Astrocyte of the spinal cord (primary cell): ENCODE results near the gene NTMT1.

Experiments used
- DNase-seq: peaks from one replicate; pipeline ENCODE4 v3.0.0; 2011; ENCODE audit warnings: low read depth, low spot score
- H3K4me3 ChIP-seq: 2 replicates; pipeline ENCODE4 v1.5.1; 2011; ENCODE audit warnings: low read depth, mild to moderate bottlenecking, low read length, moderate library complexity
- in situ Hi-C: cut with HindIII; loops from 2 replicates; pipeline ENCODE4 v1.10.0; 2017; ENCODE audit warnings: low sequenced_read_pairs
- TF ChIP-seq, protein P1 (sequence below): IDR thresholded peaks from 2 replicates; pipeline ENCODE4 v1.5.1; 2012; ENCODE audit warnings: low read depth, mild to moderate bottlenecking, low read length, inconsistent platforms

Gene NTMT1

DNA sequence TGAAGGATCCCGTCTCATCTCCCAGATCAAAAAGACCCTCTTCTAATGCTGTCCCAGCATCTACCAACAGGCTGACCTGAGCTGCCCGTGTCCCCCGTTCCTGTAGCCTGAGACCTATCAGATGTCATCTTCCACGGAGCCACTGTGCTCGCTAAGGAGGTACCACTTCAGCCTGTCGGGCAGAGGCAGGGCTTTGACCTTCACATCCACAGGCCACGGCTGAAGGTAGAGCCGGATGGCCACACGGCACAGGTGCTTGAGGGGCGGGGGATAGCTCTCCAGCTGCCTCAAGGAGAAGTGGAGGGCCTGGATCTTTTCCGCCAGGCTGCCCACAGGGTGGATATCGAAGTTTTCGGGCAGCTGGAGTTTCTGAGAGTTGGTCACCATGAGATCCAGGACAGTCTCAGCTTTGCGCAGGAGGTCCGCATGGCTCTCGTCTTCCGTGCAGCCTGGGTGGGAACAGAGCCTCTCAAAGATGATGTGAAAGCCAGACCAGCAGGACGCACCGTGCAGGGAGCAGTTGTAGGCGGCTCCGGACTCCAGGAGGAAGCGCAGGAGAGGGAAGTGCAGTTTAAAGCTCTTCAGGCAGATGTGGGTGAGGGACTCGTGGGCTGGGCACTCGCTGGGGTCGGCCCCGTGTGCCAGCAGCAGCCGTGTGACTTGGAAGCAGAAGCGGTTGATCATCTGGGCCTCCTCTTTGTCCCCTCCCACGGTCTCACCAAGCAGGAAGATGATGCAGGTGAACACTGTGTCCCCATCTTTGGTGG lies 11.9 kb downstream of the NTMT1 start:
- TF ChIP-seq, protein P1, sequence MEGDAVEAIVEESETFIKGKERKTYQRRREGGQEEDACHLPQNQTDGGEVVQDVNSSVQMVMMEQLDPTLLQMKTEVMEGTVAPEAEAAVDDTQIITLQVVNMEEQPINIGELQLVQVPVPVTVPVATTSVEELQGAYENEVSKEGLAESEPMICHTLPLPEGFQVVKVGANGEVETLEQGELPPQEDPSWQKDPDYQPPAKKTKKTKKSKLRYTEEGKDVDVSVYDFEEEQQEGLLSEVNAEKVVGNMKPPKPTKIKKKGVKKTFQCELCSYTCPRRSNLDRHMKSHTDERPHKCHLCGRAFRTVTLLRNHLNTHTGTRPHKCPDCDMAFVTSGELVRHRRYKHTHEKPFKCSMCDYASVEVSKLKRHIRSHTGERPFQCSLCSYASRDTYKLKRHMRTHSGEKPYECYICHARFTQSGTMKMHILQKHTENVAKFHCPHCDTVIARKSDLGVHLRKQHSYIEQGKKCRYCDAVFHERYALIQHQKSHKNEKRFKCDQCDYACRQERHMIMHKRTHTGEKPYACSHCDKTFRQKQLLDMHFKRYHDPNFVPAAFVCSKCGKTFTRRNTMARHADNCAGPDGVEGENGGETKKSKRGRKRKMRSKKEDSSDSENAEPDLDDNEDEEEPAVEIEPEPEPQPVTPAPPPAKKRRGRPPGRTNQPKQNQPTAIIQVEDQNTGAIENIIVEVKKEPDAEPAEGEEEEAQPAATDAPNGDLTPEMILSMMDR = no peak
- DNase-seq = no peak
- in situ Hi-C loops = no loop called here
- H3K4me3 ChIP-seq = no peak overlapping the region

DNA sequence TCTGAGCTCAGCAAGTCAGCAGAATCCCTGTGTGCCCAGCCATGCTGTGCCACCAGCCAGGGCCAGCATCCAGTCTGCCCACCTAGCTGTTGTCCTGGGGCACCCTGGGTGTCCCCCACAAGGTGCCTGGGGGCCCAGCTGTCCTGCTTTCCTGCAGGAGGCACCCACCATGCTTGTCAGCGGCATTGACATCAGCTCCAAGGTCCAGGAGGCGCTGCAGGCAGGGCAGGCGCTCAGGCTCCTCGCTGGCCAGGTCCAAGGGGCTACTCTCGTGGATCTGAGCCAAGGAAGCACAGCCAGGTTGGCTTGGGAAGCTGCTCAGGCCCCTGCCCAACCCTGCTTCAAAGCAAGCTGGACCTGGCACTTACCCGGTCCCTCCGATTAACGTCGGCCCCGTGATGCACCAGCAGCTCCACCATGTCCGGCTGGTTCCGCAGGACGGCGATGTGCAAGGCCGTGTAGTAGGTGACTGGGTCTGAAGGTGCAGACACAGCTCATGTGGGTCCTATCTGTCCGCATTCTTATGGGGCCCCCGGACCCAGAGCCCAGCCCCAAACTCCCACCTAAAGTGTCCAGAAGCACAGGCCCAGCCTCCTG lies 13.2 kb downstream of the NTMT1 start:
- no peak for DNase-seq
- TF ChIP-seq, protein P1 = no peak
- in situ Hi-C loops = no loop called here
- no peak overlapping the region for H3K4me3 ChIP-seq

DNA sequence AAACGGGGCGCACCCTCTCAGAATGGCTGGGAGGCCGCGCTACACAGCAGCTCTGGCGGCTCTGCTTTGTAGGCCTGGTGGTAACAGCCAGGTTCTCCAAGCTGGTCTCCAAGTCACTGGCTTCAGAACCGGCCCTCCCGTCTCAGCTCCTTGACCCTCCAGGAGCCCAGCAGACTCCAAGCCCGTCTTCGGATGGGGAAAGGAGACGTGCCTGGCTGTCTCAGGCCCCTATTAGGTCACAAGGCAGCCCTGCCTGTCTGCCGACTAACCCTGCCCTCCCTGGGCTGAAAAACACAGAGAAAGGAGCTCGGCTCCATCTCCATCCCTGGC lies 13.8 kb downstream of the NTMT1 start:
- no peak for DNase-seq
- in situ Hi-C loops = no loop called here
- no peak overlapping the region for H3K4me3 ChIP-seq
- TF ChIP-seq, protein P1 = no peak

DNA sequence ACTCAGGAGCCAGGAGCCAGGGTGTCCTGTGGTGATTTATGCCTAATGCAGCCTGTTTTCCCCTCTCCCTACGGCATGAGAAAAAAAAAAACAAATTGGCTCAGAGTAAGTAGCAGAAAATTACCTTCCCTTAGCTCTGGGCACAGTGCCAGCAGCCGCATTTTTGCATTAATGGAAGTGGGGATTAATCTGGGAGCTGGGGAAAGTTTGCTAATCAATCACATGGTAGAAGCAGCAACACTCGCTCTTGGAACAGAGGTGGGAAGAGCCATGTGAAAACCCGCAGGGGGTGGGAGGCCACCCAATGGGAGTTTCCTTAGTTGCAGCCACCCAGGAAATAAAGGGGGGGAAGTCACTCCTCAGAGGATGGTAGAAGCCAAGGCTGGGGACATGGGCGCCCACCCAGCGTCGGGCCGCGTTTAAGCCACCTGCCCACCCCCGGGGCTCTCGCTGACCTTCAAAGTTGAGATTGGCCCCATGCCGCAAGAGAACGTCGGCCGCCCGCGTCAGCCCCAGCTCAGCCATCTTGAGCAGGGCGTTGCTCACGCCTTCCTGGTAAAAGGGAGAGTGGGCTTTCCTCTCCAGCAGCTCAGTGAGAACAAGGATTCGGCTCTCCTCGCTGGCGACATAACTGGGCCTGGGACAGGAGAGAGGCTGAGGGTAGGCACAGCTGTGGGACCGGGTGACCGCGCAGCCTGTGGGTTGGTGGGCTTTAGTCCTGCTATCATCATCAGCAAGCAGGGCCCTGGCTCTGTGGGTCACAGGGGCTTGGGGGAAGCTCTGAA lies 14.3 kb downstream of the NTMT1 start:
- TF ChIP-seq, protein P1 = no peak
- DNase-seq = peak; percentile 63
- in situ Hi-C loops = no loop called here
- peak overlapping the region; percentile 96 for H3K4me3 ChIP-seq

DNA sequence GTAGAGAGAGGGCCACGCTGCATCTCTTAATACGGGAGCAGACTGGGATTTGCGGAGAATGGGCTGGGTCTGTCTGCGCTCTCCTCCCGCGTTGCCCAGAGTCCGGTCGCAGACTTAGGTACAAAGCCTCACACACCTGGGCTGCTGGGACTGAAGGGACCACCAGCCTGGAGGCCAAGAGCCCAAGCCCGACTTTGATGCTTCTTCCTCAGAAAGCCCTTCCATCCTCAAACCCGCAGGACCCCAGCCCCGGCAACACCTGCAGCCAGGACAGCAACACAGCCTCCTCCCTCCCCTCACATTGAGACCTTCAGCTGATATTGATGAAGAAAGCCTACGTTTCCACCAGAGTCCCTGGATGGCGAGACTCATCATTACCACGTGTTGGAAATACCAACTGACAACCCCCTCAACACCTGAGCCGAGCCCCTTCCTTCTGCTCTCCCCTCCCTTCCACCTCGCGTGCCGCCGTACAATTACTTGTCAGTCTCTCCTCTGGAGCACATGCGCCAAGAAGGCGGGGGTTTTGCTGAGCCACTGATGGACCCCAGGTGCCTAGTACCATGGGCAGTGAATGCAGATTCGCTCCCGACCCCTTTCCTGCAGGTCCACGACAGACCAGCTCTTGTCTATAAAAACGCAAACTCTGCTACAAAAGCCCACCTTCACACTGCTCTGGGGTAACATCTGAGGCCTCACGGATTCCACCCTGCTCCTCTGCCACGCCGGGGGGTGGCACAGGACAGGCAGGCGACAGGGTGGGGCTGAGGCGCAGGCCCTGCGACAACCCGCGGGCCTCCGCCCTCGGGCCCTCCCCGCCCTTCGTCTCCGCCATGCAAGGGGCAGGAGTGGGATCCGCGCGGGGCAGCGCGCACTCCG lies 15.1 kb downstream of the NTMT1 start:
- peak overlapping the region; percentile 96 for H3K4me3 ChIP-seq
- in situ Hi-C loops = no loop called here
- DNase-seq = no peak
- TF ChIP-seq, protein P1 = no peak
